Measurements from ENCODE around the gene PTCHD4.

- TF ChIP-seq FLYWCH1 (CRISPR knock-in tag; IDR thresholded peaks at IDR 0.05) (no peak), ZNF20 (CRISPR knock-in tag; IDR thresholded peaks at IDR 0.05) (no peak), EED (CRISPR knock-in tag; IDR thresholded peaks at IDR 0.05) (no peak), REST (IDR thresholded peaks at IDR 0.05; ENCODE audit: borderline replicate concordance in 1 of 2, low read depth in 1 of 2, low read length in 2 of 2) (no peak), CREM (IDR thresholded peaks at IDR 0.05) (no peak), CREM (CRISPR knock-in tag; IDR thresholded peaks at IDR 0.05) (no peak), CTCF (CRISPR knock-in tag; IDR thresholded peaks at IDR 0.05) (no peak), ATF6 (CRISPR knock-in tag; conservative IDR thresholded peaks at IDR 0.05) (no peak), POLR2A (IDR thresholded peaks at IDR 0.05; ENCODE audit: insufficient read depth in 1 of 2, low read depth in 2 of 2, low read length in 2 of 2) (no peak), CHD2 (IDR thresholded peaks at IDR 0.05; ENCODE audit: low read depth, low read length) (no peak), NR3C1 (CRISPR knock-in tag; IDR thresholded peaks at IDR 0.05) (no peak)
Measured at GRCh38 chr6:48147051-48147450, 36.1 kb upstream of the PTCHD4 start.

Data from HepG2 (cell line).